Liver (tissue), 9 donors: ENCODE measurements around the gene MRRF. TPM values are rescaled to one million over a fixed set of nuclear protein-coding genes. Genes with fewer than 3 reads are reported as not detected.

Source experiments
- DNase-seq: peaks from one replicate; pipeline ENCODE4 v3.0.0-alpha.2; 2017; ENCODE audit warnings: low spot score
- H3K27ac ChIP-seq, 2 donors: one replicate each; pipeline ENCODE4 v1.7.0; 2013; ENCODE audit warnings: inconsistent platforms in 2 of 2, low read length in 2 of 2, control low read depth in 1 of 2, low read depth in 1 of 2, mild to moderate bottlenecking in 1 of 2
- H3K27me3 ChIP-seq, 4 donors: one replicate each; pipeline versions ENCODE4 v1.6.1 to v1.7.0; 2013; ENCODE audit warnings: low read length in 3 of 4, inconsistent platforms in 1 of 4, mild to moderate bottlenecking in 1 of 4, moderate library complexity in 1 of 4; ENCODE audit not compliant: control insufficient read depth in 4 of 4, insufficient read depth in 4 of 4
- H3K36me3 ChIP-seq, 4 donors: one replicate each; pipeline versions ENCODE4 v1.6.1 to v1.7.0; 2013; ENCODE audit warnings: low read length in 3 of 4, mild to moderate bottlenecking in 3 of 4, low read depth in 1 of 4, moderate library complexity in 1 of 4; ENCODE audit not compliant: control insufficient read depth in 4 of 4, insufficient read depth in 3 of 4
- H3K4me1 ChIP-seq, 4 donors: one replicate each; pipeline versions ENCODE4 v1.6.1 to v1.7.0; 2013; ENCODE audit warnings: low read length in 3 of 4, mild to moderate bottlenecking in 3 of 4, moderate library complexity in 1 of 4; ENCODE audit not compliant: control insufficient read depth in 4 of 4, insufficient read depth in 4 of 4
- H3K4me3 ChIP-seq, 3 donors: one replicate each; pipeline versions ENCODE4 v1.6.1 to v1.7.0; 2013; ENCODE audit warnings: low read length in 3 of 3, control low read depth in 1 of 3, low read depth in 1 of 3, mild to moderate bottlenecking in 1 of 3
- H3K9ac ChIP-seq, 2 donors: one replicate each; pipeline ENCODE4 v1.7.0; 2013; ENCODE audit warnings: low read length in 2 of 2, mild to moderate bottlenecking in 2 of 2, moderate library complexity in 2 of 2, control low read depth in 1 of 2, low read depth in 1 of 2
- H3K9me3 ChIP-seq, 4 donors: one replicate each; pipeline versions ENCODE4 v1.6.1 to v1.7.0; 2013; ENCODE audit warnings: low read length in 3 of 4; ENCODE audit not compliant: control insufficient read depth in 4 of 4
- EGR1 ChIP-seq, 2 donors: IDR thresholded peaks; 2 replicates each; pipeline ENCODE4 v1.6.1; 2016 to 2018; ENCODE audit warnings: antibody characterized with exemption in 2 of 2, low read depth in 2 of 2
- FOXA1 ChIP-seq: IDR thresholded peaks from 2 replicates; pipeline ENCODE4 v1.6.1; 2016; ENCODE audit warnings: antibody characterized with exemption
- FOXA2 ChIP-seq: IDR thresholded peaks from 2 replicates; pipeline ENCODE4 v1.6.1; 2016; ENCODE audit warnings: antibody characterized with exemption
- GABPA ChIP-seq, 2 donors: IDR thresholded peaks in 1 of 2; conservative IDR thresholded peaks in 1 of 2; 2 replicates each; pipeline ENCODE4 v1.6.1; 2016; ENCODE audit warnings: antibody characterized with exemption in 2 of 2, mild to moderate bottlenecking in 1 of 2, moderate library complexity in 1 of 2
- HNF4A ChIP-seq, 2 donors: conservative IDR thresholded peaks; 2 replicates each; pipeline ENCODE4 v1.6.1; 2016; ENCODE audit warnings: antibody characterized with exemption in 2 of 2, mild to moderate bottlenecking in 2 of 2
- HNF4G ChIP-seq: IDR thresholded peaks from 2 replicates; pipeline ENCODE4 v1.6.1; 2016; ENCODE audit warnings: antibody characterized with exemption
- JUND ChIP-seq, 2 donors: IDR thresholded peaks; 2 replicates each; pipeline ENCODE4 v1.6.1; 2016; ENCODE audit warnings: antibody characterized with exemption in 2 of 2
- NR2F2 ChIP-seq: IDR thresholded peaks from 2 replicates; pipeline ENCODE4 v1.6.1; 2016; ENCODE audit warnings: antibody characterized with exemption
- RAD21 ChIP-seq, 2 donors: IDR thresholded peaks; 2 replicates each; pipeline ENCODE4 v1.6.1; 2016; ENCODE audit warnings: antibody characterized with exemption in 2 of 2, mild to moderate bottlenecking in 2 of 2
- RXRA ChIP-seq, 2 donors: IDR thresholded peaks; 2 replicates each; pipeline ENCODE4 v1.6.1; 2017 to 2018; ENCODE audit warnings: antibody characterized with exemption in 2 of 2, mild to moderate bottlenecking in 1 of 2
- SP1 ChIP-seq: IDR thresholded peaks from 2 replicates; pipeline ENCODE4 v1.6.1; 2018; ENCODE audit warnings: antibody characterized with exemption, mild to moderate bottlenecking
- TAF1 ChIP-seq: conservative IDR thresholded peaks from 2 replicates; pipeline ENCODE4 v1.6.1; 2016; ENCODE audit warnings: antibody characterized with exemption, mild to moderate bottlenecking
- YY1 ChIP-seq: IDR thresholded peaks from 2 replicates; pipeline ENCODE4 v1.6.1; 2016; ENCODE audit warnings: antibody characterized with exemption, mild to moderate bottlenecking
- WGBS: extraction: QIAGEN DNeasy Blood & Tissue Kit; methylation state at CpG from one replicate; pipeline ENCODE4 v1.1.7; 2013; 5-methylcytosine and 5-hydroxymethylcytosine counted together
- polyA plus RNA-seq, 2 donors: library from polyadenylated mRNA; stranded (reverse) in 1 of 2; unstranded in 1 of 2; fragments of 200-250 nt in 1 of 2; fragments of >200 nt in 1 of 2; fragmentation: Nextera tagmentation in 1 of 2; extraction: Ambion mirVana in 1 of 2; gene quantifications; one replicate each; pipeline versions ENCODE4 v1.2.1 to v1.2.3, GENCODE V29; 2013 to 2015
- total RNA-seq, 2 donors: library from RNA; depleted of rRNA; stranded (reverse); fragments of >200 nt; gene quantifications; one replicate each; pipeline ENCODE4 v1.2.3, GENCODE V29; 2014
- TF ChIP-seq, protein P1 (sequence below): IDR thresholded peaks from 2 replicates; pipeline ENCODE4 v1.6.1; 2016; ENCODE audit warnings: antibody characterized with exemption
- TF ChIP-seq, protein P2 (sequence below): IDR thresholded peaks from 2 replicates; pipeline ENCODE4 v1.6.1; 2016; ENCODE audit warnings: antibody characterized with exemption
- TF ChIP-seq, protein P3 (sequence below): fragments of 150-350 bp; IDR thresholded peaks from 2 replicates; pipeline ENCODE4 v1.5.1; 2017; ENCODE audit warnings: improper control_type of control experiment, low read depth, low read length; ENCODE audit not compliant: missing input control
- TF ChIP-seq, protein P4 (sequence below): IDR thresholded peaks from 2 replicates; pipeline ENCODE4 v1.6.1; 2016; ENCODE audit warnings: antibody characterized with exemption, mild to moderate bottlenecking
- TF ChIP-seq, protein P5 (sequence below): IDR thresholded peaks from 2 replicates; pipeline ENCODE4 v1.6.1; 2016; ENCODE audit warnings: antibody characterized with exemption
- donor health status: healthy.
- donor health status: healthy.
- donor health status: healthy.
- donor health status: healthy.
- donor health status: healthy.

The MRRF gene
- total and polyA plus RNA-seq, 4 donors, result 15.4 to 30.9 (median 22.3) TPM

DNA sequence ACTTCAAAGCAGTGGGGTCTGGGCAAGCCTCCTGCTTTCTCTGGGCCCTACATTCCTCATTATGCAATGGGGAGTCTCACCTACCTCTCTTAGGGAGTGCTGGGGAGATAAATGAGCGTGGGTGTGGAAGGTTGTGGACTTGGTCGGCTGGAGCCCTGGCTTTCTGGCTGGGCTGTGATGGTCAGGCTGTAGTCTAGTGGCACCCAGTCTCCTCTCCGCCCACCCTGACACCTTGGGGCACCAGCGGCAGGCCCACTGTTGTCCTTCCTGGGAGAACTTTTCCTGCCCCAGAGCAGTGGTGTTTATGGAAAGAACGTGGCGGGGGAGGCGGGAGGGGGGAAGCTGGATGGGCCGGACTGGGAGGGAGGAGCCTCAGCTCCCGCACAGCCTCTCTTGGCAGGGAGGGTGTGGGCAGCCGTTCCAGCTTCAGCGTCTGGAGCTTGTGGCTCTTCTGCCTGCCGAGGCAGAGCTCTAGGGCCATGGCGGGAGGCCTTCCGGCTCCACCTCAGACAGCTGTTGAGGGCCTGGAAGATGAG is 110.3 kb downstream of the MRRF start:
- Histone ChIP-seq H3K4me1 (peaks cover 2 to 9% (median 7%) of the 10 kb centered on the region in 4 donors), H3K27me3 (no peaks in the 10 kb centered on the region), H3K4me3 (no peak overlapping the region), H3K36me3 (no peaks in the 10 kb centered on the region), H3K9ac (no peak overlapping the region), H3K27ac (no peak overlapping the region), H3K9me3 (peaks cover 0 to 4% (median 0%) of the 10 kb centered on the region in 4 donors)
- DNase-seq, result peak; percentile 64
- 50% methylated on average over 14 of the region's 14 CpGs for WGBS
- TF ChIP-seq YY1 (no peak), HNF4G (no peak), HNF4A (conservative IDR thresholded peaks at IDR 0.05) (no peak), JUND (IDR thresholded peaks at IDR 0.05) (no peak), NR2F2 (no peak), RXRA (IDR thresholded peaks at IDR 0.05) (no peak), FOXA2 (no peak), RAD21 (IDR thresholded peaks at IDR 0.05) (no peak), FOXA1 (no peak), EGR1 (IDR thresholded peaks at IDR 0.05; ENCODE audit: low read depth in 2 of 2) (no peak), TAF1 (no peak), SP1 (no peak), GABPA (IDR thresholded peaks at IDR 0.05 in 1 of 2, conservative IDR thresholded peaks at IDR 0.05 in 1 of 2) (no peak)
- TF ChIP-seq, protein P1, sequence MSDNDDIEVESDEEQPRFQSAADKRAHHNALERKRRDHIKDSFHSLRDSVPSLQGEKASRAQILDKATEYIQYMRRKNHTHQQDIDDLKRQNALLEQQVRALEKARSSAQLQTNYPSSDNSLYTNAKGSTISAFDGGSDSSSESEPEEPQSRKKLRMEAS, result no peak
- TF ChIP-seq, protein P2, sequence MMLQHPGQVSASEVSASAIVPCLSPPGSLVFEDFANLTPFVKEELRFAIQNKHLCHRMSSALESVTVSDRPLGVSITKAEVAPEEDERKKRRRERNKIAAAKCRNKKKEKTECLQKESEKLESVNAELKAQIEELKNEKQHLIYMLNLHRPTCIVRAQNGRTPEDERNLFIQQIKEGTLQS, result no peak
- TF ChIP-seq, protein P3, sequence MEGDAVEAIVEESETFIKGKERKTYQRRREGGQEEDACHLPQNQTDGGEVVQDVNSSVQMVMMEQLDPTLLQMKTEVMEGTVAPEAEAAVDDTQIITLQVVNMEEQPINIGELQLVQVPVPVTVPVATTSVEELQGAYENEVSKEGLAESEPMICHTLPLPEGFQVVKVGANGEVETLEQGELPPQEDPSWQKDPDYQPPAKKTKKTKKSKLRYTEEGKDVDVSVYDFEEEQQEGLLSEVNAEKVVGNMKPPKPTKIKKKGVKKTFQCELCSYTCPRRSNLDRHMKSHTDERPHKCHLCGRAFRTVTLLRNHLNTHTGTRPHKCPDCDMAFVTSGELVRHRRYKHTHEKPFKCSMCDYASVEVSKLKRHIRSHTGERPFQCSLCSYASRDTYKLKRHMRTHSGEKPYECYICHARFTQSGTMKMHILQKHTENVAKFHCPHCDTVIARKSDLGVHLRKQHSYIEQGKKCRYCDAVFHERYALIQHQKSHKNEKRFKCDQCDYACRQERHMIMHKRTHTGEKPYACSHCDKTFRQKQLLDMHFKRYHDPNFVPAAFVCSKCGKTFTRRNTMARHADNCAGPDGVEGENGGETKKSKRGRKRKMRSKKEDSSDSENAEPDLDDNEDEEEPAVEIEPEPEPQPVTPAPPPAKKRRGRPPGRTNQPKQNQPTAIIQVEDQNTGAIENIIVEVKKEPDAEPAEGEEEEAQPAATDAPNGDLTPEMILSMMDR, result no peak
- TF ChIP-seq, protein P4, sequence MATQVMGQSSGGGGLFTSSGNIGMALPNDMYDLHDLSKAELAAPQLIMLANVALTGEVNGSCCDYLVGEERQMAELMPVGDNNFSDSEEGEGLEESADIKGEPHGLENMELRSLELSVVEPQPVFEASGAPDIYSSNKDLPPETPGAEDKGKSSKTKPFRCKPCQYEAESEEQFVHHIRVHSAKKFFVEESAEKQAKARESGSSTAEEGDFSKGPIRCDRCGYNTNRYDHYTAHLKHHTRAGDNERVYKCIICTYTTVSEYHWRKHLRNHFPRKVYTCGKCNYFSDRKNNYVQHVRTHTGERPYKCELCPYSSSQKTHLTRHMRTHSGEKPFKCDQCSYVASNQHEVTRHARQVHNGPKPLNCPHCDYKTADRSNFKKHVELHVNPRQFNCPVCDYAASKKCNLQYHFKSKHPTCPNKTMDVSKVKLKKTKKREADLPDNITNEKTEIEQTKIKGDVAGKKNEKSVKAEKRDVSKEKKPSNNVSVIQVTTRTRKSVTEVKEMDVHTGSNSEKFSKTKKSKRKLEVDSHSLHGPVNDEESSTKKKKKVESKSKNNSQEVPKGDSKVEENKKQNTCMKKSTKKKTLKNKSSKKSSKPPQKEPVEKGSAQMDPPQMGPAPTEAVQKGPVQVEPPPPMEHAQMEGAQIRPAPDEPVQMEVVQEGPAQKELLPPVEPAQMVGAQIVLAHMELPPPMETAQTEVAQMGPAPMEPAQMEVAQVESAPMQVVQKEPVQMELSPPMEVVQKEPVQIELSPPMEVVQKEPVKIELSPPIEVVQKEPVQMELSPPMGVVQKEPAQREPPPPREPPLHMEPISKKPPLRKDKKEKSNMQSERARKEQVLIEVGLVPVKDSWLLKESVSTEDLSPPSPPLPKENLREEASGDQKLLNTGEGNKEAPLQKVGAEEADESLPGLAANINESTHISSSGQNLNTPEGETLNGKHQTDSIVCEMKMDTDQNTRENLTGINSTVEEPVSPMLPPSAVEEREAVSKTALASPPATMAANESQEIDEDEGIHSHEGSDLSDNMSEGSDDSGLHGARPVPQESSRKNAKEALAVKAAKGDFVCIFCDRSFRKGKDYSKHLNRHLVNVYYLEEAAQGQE, result no peak
- TF ChIP-seq, protein P5, sequence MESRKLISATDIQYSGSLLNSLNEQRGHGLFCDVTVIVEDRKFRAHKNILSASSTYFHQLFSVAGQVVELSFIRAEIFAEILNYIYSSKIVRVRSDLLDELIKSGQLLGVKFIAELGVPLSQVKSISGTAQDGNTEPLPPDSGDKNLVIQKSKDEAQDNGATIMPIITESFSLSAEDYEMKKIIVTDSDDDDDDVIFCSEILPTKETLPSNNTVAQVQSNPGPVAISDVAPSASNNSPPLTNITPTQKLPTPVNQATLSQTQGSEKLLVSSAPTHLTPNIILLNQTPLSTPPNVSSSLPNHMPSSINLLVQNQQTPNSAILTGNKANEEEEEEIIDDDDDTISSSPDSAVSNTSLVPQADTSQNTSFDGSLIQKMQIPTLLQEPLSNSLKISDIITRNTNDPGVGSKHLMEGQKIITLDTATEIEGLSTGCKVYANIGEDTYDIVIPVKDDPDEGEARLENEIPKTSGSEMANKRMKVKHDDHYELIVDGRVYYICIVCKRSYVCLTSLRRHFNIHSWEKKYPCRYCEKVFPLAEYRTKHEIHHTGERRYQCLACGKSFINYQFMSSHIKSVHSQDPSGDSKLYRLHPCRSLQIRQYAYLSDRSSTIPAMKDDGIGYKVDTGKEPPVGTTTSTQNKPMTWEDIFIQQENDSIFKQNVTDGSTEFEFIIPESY, result no peak
